ENCODE data around the gene LRP8. TPM values are rescaled to one million over a fixed set of nuclear protein-coding genes. Genes with fewer than 3 reads are reported as not detected.

LRP8 gene
- total RNA-seq, 1 experiment from 2014 or later, result 54.4 TPM

DNA sequence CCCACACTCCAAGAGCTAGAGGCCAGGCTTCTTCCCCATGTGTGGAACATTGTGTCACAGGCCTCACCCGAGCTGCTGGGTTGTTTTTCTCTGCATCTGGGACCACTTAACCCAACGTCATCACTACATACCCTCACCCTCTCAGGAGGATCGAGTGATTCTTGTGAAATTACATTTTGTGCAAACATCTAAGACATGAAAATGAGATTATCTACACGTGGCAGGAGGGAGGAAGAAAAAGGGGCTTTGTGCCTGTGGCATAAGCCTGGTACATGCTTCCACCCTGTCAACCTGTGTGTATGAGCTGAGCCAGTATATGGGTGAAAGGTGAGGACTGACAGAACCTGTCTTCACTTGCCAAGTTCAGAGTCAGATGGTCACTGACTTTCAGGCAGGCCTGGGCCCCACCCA is 129.6 kb downstream of the LRP8 start:
- Histone ChIP-seq H3K9me2 (replicated peaks; ENCODE audit: low read length) (no peaks in the 10 kb centered on the region), H4K20me1 (ENCODE audit: low read length) (no peaks in the 10 kb centered on the region), H3F3A (ENCODE audit: low read length, unreplicated experiment) (no peaks in the 10 kb centered on the region), H2AFZ (ENCODE audit: low read length) (no peak overlapping the region), H3K9me3 (ENCODE audit: low read length) (no peaks in the 10 kb centered on the region), H3K4me3 (ENCODE audit: low read length) (peak overlapping the region; percentile 91), H3K4me2 (ENCODE audit: low read length) (peak overlapping the region; percentile 96), H3K4me1 (ENCODE audit: insufficient read depth, low read length) (peaks cover 23% of the 10 kb centered on the region), H3K27me3 (ENCODE audit: low read length) (no peaks in the 10 kb centered on the region), H3K9ac (ENCODE audit: low read length) (no peak overlapping the region), H3K27ac (ENCODE audit: low read length) (no peak overlapping the region), H3K79me2 (ENCODE audit: low read length) (peaks cover 16% of the 10 kb centered on the region), H3K36me3 (ENCODE audit: low read depth, low read length) (peaks cover 2% of the 10 kb centered on the region; the same call in 1 of the 2 replicates)
- ATAC-seq (no peak), DNase-seq (no peak)
- ChIA-PET CTCF (interaction anchor here (0.6 kb wide), 1 partner anchor 356 kb away, joined by 3 read pairs; no protein-coding TSS in a partner anchor), POLR2A (ENCODE audit: unreplicated experiment) (no interaction called here)
- BruUV-seq (replicated peaks), result no TSS peak
- no peak for TF ChIP-seq EZH2phosphoT487 (IDR thresholded peaks at IDR 0.05; ENCODE audit: borderline replicate concordance, low read length)
- TF ChIP-seq, protein P1, sequence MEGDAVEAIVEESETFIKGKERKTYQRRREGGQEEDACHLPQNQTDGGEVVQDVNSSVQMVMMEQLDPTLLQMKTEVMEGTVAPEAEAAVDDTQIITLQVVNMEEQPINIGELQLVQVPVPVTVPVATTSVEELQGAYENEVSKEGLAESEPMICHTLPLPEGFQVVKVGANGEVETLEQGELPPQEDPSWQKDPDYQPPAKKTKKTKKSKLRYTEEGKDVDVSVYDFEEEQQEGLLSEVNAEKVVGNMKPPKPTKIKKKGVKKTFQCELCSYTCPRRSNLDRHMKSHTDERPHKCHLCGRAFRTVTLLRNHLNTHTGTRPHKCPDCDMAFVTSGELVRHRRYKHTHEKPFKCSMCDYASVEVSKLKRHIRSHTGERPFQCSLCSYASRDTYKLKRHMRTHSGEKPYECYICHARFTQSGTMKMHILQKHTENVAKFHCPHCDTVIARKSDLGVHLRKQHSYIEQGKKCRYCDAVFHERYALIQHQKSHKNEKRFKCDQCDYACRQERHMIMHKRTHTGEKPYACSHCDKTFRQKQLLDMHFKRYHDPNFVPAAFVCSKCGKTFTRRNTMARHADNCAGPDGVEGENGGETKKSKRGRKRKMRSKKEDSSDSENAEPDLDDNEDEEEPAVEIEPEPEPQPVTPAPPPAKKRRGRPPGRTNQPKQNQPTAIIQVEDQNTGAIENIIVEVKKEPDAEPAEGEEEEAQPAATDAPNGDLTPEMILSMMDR (conservative IDR thresholded peaks at IDR 0.05; ENCODE audit: low read depth, low read length), result no peak
- no peak for TF ChIP-seq EZH2 (IDR thresholded peaks at IDR 0.05; ENCODE audit: low read length, unreplicated experiment)
- intact Hi-C loops (cut with micrococcal nuclease), result no loop called here

DNA sequence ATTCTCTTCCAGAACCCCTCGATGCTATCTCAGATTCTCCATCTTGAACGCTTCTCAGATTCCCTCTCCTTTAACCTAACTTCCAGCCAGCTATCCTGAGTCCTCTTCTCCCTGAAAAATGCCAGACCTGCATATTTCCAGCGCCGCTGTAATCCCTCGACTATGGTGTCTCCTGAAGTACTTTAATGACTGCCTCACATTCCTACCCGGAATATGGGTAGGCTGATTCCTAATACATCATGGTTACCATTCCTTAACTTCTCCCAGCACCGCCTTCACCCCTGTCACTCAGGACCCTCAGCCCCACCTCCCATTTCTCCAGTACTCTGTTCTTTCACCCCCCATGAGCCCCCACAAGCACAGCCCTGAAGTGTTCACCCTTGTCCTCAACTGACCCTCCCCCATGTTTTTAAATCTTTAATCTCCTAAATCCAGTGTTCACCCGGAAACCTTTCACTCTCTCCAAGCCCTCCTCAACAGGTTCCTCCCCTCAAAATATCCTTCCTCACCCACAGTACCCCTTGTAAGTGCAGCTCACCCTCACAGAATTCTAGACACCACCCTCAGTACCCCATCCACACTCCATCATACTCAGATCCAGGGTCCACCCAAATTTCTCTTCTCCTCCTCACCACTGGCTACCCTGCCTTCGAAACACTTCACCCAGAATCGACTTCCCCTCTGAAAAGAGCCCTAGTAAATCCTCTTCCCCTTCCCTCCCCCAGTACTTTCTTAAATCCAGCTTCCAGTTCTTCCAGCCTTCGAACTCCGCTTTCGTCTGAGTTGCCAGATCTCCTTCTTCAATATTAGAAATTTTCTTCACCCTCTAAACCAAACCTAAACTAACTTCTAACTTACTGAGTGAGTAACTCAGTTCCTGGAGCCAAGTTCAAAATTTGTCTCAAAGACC is 130.3 kb downstream of the LRP8 start:
- Histone ChIP-seq H4K20me1 (ENCODE audit: low read length) (no peaks in the 10 kb centered on the region), H3K4me2 (ENCODE audit: low read length) (peak overlapping the region; percentile 96), H3K4me3 (ENCODE audit: low read length) (peak overlapping the region; percentile 91), H3K9me2 (replicated peaks; ENCODE audit: low read length) (no peaks in the 10 kb centered on the region), H3K27ac (ENCODE audit: low read length) (peak overlapping the region; percentile 55), H2AFZ (ENCODE audit: low read length) (peak overlapping the region; percentile 94), H3K9ac (ENCODE audit: low read length) (peak overlapping the region; percentile 96), H3K79me2 (ENCODE audit: low read length) (peaks cover 16% of the 10 kb centered on the region), H3K27me3 (ENCODE audit: low read length) (no peaks in the 10 kb centered on the region), H3K36me3 (ENCODE audit: low read depth, low read length) (no peaks in the 10 kb centered on the region), H3F3A (ENCODE audit: low read length, unreplicated experiment) (no peaks in the 10 kb centered on the region), H3K4me1 (ENCODE audit: insufficient read depth, low read length) (peaks cover 23% of the 10 kb centered on the region), H3K9me3 (ENCODE audit: low read length) (no peaks in the 10 kb centered on the region)
- TSS peak; percentile 42 for BruUV-seq (replicated peaks)
- no peak for DNase-seq
- ChIA-PET CTCF (no interaction called here), POLR2A (ENCODE audit: unreplicated experiment) (no interaction called here)
- intact Hi-C loops (cut with micrococcal nuclease), result no loop called here
- peak; percentile 10; the same call in 1 of the 2 replicates for ATAC-seq
- TF ChIP-seq, protein P1 (conservative IDR thresholded peaks at IDR 0.05; ENCODE audit: low read depth, low read length), result no peak
- TF ChIP-seq EZH2 (IDR thresholded peaks at IDR 0.05; ENCODE audit: low read length, unreplicated experiment) (no peak), EZH2phosphoT487 (IDR thresholded peaks at IDR 0.05; ENCODE audit: borderline replicate concordance, low read length) (no peak)

Data from PC-3 (cell line).